ENCODE results near the gene IQCE. TPM values are rescaled to one million over a fixed set of nuclear protein-coding genes. Genes with fewer than 3 reads are reported as not detected.

IQCE gene
- total and polyA plus RNA-seq, 11 donors: 5.0 to 14.1 (median 10.3) TPM

DNA sequence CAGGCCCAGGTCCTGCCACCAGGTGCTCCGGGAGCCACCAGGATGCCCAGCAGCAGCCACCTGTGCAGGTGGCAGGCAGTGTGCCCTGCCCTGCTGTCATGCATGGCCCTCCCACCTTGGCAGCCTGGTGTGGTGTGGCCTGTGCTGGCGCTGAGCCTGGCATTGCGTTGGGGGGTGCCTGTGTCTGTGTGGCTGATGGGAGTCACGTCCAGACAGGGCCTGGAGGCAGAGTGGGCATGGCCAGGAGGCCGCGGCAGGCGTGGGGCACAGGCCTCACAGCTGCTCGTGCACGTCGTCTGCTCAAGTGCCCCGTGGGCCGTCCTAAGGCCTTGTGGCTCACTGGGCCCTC is 81.7 kb downstream of the IQCE start:
- peak overlapping the region in 10 of 12 donors; percentile 69 to 87 (median 82) for H3K27ac ChIP-seq
- H3K36me3 ChIP-seq: peaks cover 0 to 4% (median 0%) of the 10 kb centered on the region in 9 donors
- no peaks in the 10 kb centered on the region for H3K9me3 ChIP-seq
- no peak for ATAC-seq
- 54 to 68% (median 60%) methylated on average over 3 to 12 of the region's 12 CpGs for WGBS, 4 donors
- intact Hi-C loops (cut with DNase I): loop anchor here in 3 of 10 donors (5.0 kb wide), 1 partner anchor 33 kb away; no protein-coding TSS in a partner anchor
- peaks cover 20 to 93% (median 81%) of the 10 kb centered on the region in 12 donors for H3K4me1 ChIP-seq
- TF ChIP-seq CTCF (IDR thresholded peaks at IDR 0.05): no peak
- no peak for TF ChIP-seq POLR2A (IDR thresholded peaks at IDR 0.05)
- no peaks in the 10 kb centered on the region for H3K27me3 ChIP-seq
- DNase-seq: peak in 1 of 5 donors; percentile 67
- H3K4me3 ChIP-seq: no peak overlapping the region

GRCh38 chr7:2640846-2641316 is 82.1 kb downstream of the IQCE start:
- WGBS, 4 donors: 56 to 67% (median 57%) methylated on average over 4 to 9 of the region's 9 CpGs
- intact Hi-C loops (cut with DNase I): loop anchor here in 3 of 10 donors (1.0 to 5.0 kb wide), 2 partner anchors 10 to 34 kb away; partner anchors contain the start of gene TTYH3 (in 1 of the 3)

GRCh38 chr7:2641406-2642393 is 82.9 kb downstream of the IQCE start:
- TF ChIP-seq POLR2A (IDR thresholded peaks at IDR 0.05) (no peak), CTCF (IDR thresholded peaks at IDR 0.05) (no peak)
- Histone ChIP-seq H3K4me3 (peak overlapping the region in 9 of 12 donors; percentile 23 to 46 (median 34)), H3K36me3 (no peaks in the 10 kb centered on the region), H3K27me3 (no peaks in the 10 kb centered on the region), H3K9me3 (no peaks in the 10 kb centered on the region), H3K27ac (peak overlapping the region in 11 of 12 donors; percentile 69 to 87 (median 82)), H3K4me1 (peaks cover 18 to 84% (median 71%) of the 10 kb centered on the region in 12 donors)
- intact Hi-C loops (cut with DNase I): loop anchor here in 3 of 10 donors (1.0 to 5.0 kb wide), 2 partner anchors 10 to 34 kb away; partner anchors contain the start of gene TTYH3 (in 1 of the 3)
- peak; percentile 94 to 97 (median 95) for DNase-seq
- peak; percentile 73 to 81 (median 79) for ATAC-seq
- 13 to 24% (median 14%) methylated on average over 33 to 39 of the region's 39 CpGs for WGBS, 4 donors

More at GRCh38 chr7:2640846-2641316, 82.1 kb downstream of the IQCE start:
- H3K9me3 ChIP-seq: no peaks in the 10 kb centered on the region
- peak overlapping the region in 9 of 12 donors; percentile 23 to 46 (median 34) for H3K4me3 ChIP-seq
- H3K4me1 ChIP-seq: peaks cover 18 to 92% (median 78%) of the 10 kb centered on the region in 12 donors
- H3K27me3 ChIP-seq: no peaks in the 10 kb centered on the region
- no peak for TF ChIP-seq POLR2A (IDR thresholded peaks at IDR 0.05)
- DNase-seq (peak in 1 of 5 donors; percentile 62), ATAC-seq (peak in 2 of 4 donors; percentile 2 to 3)
- peak overlapping the region in 11 of 12 donors; percentile 69 to 87 (median 82) for H3K27ac ChIP-seq
- peaks cover 0 to under 1% (median 0%) of the 10 kb centered on the region in 9 donors for H3K36me3 ChIP-seq

- WGBS, 4 donors: 81 to 89% (median 86%) methylated on average over 29 of the region's 29 CpGs
- Histone ChIP-seq H3K4me3 (no peak overlapping the region), H3K27ac (peak overlapping the region in 1 of 12 donors; percentile 1), H3K4me1 (peaks cover 18 to 68% (median 52%) of the 10 kb centered on the region in 12 donors), H3K9me3 (no peaks in the 10 kb centered on the region), H3K27me3 (no peaks in the 10 kb centered on the region), H3K36me3 (peaks cover 0 to 16% (median 8%) of the 10 kb centered on the region in 9 donors)
- intact Hi-C loops (cut with DNase I): loop anchor here in 3 of 10 donors (5.0 kb wide), 1 partner anchor 36 kb away; no protein-coding TSS in a partner anchor
- DNase-seq (peak in 1 of 5 donors; percentile 55), ATAC-seq (no peak)
- TF ChIP-seq CTCF (IDR thresholded peaks at IDR 0.05) (peak in 2 of 12 donors; percentile 6 to 10), POLR2A (IDR thresholded peaks at IDR 0.05) (no peak)
These were observed 84.8 kb downstream of the IQCE start for GRCh38 chr7:2643386-2644219.
